Heart left ventricle (tissue), 16 donors: ENCODE data around the gene CLRN2. TPM values are rescaled to one million over a fixed set of nuclear protein-coding genes. Genes with fewer than 3 reads are reported as not detected.
"Not testable (repeated sequence)": the region's sequence is repeated elsewhere in the genome, so short reads cannot be mapped to it uniquely, and the experiment has no call there.

Experiments
- ATAC-seq, 4 donors: fragments of 200-7000 bp; cut with Tn5 transposase; one replicate each; pipeline ENCODE4 v1.9.1; 2020 to 2022; ENCODE audit warnings: moderate library complexity in 4 of 4, mild to moderate bottlenecking in 3 of 4, moderate number of reproducible peaks in 1 of 4
- DNase-seq, 5 donors: peaks; one replicate each; pipeline ENCODE4 v3.0.0-alpha.2; 2020
- H3K27ac ChIP-seq, 12 donors: fragments of 200-600 bp; sonication (generic) in 4 of 12; one replicate each; pipeline versions ENCODE4 v1.5.0 to v1.8.0; 2016 to 2022; ENCODE audit warnings: mild to moderate bottlenecking in 2 of 12
- H3K27me3 ChIP-seq, 9 donors: fragments of 200-600 bp; sonication (generic) in 2 of 9; one replicate each; pipeline versions ENCODE4 v1.5.1 to v1.8.0; 2016 to 2022; ENCODE audit warnings: mild to moderate bottlenecking in 3 of 9
- H3K36me3 ChIP-seq, 9 donors: fragments of 200-600 bp; sonication (generic) in 2 of 9; one replicate each; pipeline versions ENCODE4 v1.5.0 to v1.8.0; 2018 to 2022; ENCODE audit warnings: mild to moderate bottlenecking in 2 of 9
- H3K4me1 ChIP-seq, 12 donors: fragments of 200-600 bp; sonication (generic) in 4 of 12; one replicate each; pipeline versions ENCODE4 v1.5.0 to v1.8.0; 2016 to 2022; ENCODE audit warnings: mild to moderate bottlenecking in 3 of 12
- H3K4me3 ChIP-seq, 12 donors: fragments of 200-600 bp; sonication (generic) in 4 of 12; one replicate each; pipeline versions ENCODE4 v1.5.0 to v1.8.0; 2017 to 2022; ENCODE audit warnings: mild to moderate bottlenecking in 9 of 12, moderate library complexity in 4 of 12
- H3K9me3 ChIP-seq, 12 donors: fragments of 200-600 bp; sonication (generic) in 4 of 12; one replicate each; pipeline versions ENCODE4 v1.5.0 to v1.8.0; 2016 to 2022; ENCODE audit warnings: mild to moderate bottlenecking in 1 of 12
- POLR2A ChIP-seq, 2 donors: fragments of 450-650 bp; IDR thresholded peaks; one replicate each; pipeline ENCODE4 v1.6.1; 2017; ENCODE audit warnings: antibody characterized with exemption in 2 of 2, mild to moderate bottlenecking in 2 of 2, moderate library complexity in 2 of 2
- WGBS, 4 donors: extraction: QIAGEN DNeasy Blood & Tissue Kit in 2 of 4; methylation state at CpG; one replicate each; pipeline versions ENCODE4 v1.1.5 to v1.1.7; 2013 to 2018; 5-methylcytosine and 5-hydroxymethylcytosine counted together
- intact Hi-C, 10 donors: fragments of 100-400 bp; cut with DNase I; formaldehyde crosslinking; loops; one replicate each; pipeline versions ENCODE4 v1.11.1 to v1.14.2; 2022
- polyA plus RNA-seq, 2 donors: library from polyadenylated mRNA; stranded (reverse); fragments of 200-250 nt; gene quantifications; one replicate each; pipeline ENCODE4 v1.2.3, GENCODE V29; 2013
- total RNA-seq, 9 donors: library from RNA; depleted of rRNA in 2 of 9; stranded (reverse); fragments of >200 nt in 2 of 9; fragmentation: NEBNext Ultra II Directional in 3 of 9; extraction: Animal tissue kit (Norgen Biotek cat#: 25700) in 3 of 9; gene quantifications; one replicate each; pipeline versions ENCODE4 v1.1.0 to v1.2.4, GENCODE V29; 2016 to 2023
- TF ChIP-seq, protein P1 (sequence below), 12 donors: fragments of 200-600 bp; sonication (generic) in 4 of 12; IDR thresholded peaks; one replicate each; pipeline versions ENCODE4 v1.5.0 to v1.8.0; 2018 to 2022; ENCODE audit warnings: antibody characterized with exemption in 12 of 12, mild to moderate bottlenecking in 5 of 12
- donor health status: ischemic (EF 13 %, LVEDD 7.1; RV severe dilation, severe dysfunction).
- donor health status: healthy with polysubstance abuse.
- donor health status: DM: no; HTN: yes; CAD: no.
- donor health status: DM: no; HTN: no; CAD: no.
- donor health status: ischemic (EF 25% LVEDD 6.9; RV normal size, moderate dysfunction).
- donor health status: ischemic (EF 25% LVEDD 5.7; RV mildly dilated, moderate dysfunction).
- donor health status: healthy.
- donor health status: DM: yes; HTN: yes; CAD: no.
- donor health status: ischemic (EF 35%, LVEDD 5.7; RV mildly dilated, moderate dysfunction).
- donor health status: nonischemic (EF 11% LVEDD 7.7; RV severe dilation, severe dysfunction).
- donor health status: DM: yes; HTN: yes; CAD: no.
- donor health status: PGD.
- donor health status: ischemic (EF 29% LVEDD 5.4; RV normal size, mild dysfunction).
- donor health status: nonischemic (EF 23%, LVEDD 6.1; RV moderate dilation, normal function).

Gene CLRN2
- total and polyA plus RNA-seq, 11 donors: not detected

DNA sequence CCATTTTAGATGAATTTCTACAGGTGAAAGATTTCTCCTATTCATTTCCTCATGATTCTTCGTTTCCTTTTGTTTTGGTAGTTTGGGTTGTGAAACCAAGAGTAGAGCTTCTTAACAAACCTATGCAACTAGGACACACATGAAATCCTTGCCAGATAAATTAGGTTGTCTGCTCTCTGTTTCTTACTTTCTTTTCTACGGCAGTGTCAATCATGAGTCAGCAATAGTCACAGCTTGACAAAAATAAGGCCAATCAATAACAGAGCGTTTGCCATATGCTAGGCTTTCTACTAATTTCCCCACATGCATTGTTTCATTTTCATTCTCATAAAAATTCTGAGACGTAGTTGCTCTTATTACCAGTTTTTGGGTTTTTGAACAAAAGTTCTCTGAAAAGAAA lies 20.3 kb downstream of the CLRN2 start:
- H3K4me1 ChIP-seq: no peaks in the 10 kb centered on the region
- no peaks in the 10 kb centered on the region for H3K9me3 ChIP-seq
- WGBS, 4 donors: 80 to 89% (median 88%) methylated on average over 4 of the region's 4 CpGs
- no peak overlapping the region for H3K4me3 ChIP-seq
- DNase-seq: no peak
- no peaks in the 10 kb centered on the region for H3K36me3 ChIP-seq
- no peak for TF ChIP-seq POLR2A (IDR thresholded peaks at IDR 0.05)
- TF ChIP-seq, protein P1, sequence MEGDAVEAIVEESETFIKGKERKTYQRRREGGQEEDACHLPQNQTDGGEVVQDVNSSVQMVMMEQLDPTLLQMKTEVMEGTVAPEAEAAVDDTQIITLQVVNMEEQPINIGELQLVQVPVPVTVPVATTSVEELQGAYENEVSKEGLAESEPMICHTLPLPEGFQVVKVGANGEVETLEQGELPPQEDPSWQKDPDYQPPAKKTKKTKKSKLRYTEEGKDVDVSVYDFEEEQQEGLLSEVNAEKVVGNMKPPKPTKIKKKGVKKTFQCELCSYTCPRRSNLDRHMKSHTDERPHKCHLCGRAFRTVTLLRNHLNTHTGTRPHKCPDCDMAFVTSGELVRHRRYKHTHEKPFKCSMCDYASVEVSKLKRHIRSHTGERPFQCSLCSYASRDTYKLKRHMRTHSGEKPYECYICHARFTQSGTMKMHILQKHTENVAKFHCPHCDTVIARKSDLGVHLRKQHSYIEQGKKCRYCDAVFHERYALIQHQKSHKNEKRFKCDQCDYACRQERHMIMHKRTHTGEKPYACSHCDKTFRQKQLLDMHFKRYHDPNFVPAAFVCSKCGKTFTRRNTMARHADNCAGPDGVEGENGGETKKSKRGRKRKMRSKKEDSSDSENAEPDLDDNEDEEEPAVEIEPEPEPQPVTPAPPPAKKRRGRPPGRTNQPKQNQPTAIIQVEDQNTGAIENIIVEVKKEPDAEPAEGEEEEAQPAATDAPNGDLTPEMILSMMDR (IDR thresholded peaks at IDR 0.05): no peak
- intact Hi-C loops: no loop called here
- ATAC-seq: no peak
- H3K27ac ChIP-seq: no peak overlapping the region
- H3K27me3 ChIP-seq: no peaks in the 10 kb centered on the region

- Histone ChIP-seq H3K9me3 (no peaks in the 10 kb centered on the region), H3K27me3 (no peaks in the 10 kb centered on the region), H3K4me1 (no peaks in the 10 kb centered on the region), H3K27ac (no peak overlapping the region), H3K4me3 (no peak overlapping the region), H3K36me3 (no peaks in the 10 kb centered on the region)
- TF ChIP-seq POLR2A (IDR thresholded peaks at IDR 0.05): no peak
- TF ChIP-seq, protein P1 (IDR thresholded peaks at IDR 0.05): no peak
- DNase-seq (no peak), ATAC-seq (no peak)
- intact Hi-C loops: no loop called here
- WGBS, 4 donors: 65 to 86% (median 84%) methylated on average over 3 of the region's 3 CpGs
These were observed 20.9 kb downstream of the CLRN2 start for GRCh38 chr4:17535906-17536305.

GRCh38 chr4:17537060-17537459 lies 22.1 kb downstream of the CLRN2 start:
- WGBS, 4 donors: 89 to 94% (median 91%) methylated on average over 6 of the region's 6 CpGs
- DNase-seq, H3K27ac ChIP-seq, H3K27me3 ChIP-seq, H3K36me3 ChIP-seq, H3K9me3 ChIP-seq, ATAC-seq, H3K4me3 ChIP-seq, intact Hi-C loops, H3K4me1 ChIP-seq: not testable (repeated sequence)

DNA sequence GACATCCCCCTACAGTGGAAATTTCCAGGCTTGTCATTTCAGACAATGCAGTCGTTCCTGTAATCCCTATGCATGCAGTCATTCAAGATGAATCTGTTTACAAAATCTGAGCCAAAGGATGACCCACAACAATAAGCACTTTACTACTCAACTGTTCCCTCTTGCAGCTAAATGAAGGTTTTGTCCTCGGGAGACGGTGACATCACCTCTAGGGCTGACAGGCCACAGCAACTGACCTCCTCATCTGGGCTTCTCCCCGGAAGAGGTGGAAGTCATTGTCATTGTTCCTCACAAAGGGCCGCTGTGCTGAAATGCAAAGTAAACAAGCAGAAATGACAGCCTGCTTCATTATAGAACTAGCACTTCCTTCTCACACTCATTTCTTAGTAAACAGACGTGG lies 29.2 kb downstream of the CLRN2 start:
- no peak for ATAC-seq
- no peak for TF ChIP-seq POLR2A (IDR thresholded peaks at IDR 0.05)
- TF ChIP-seq, protein P1 (IDR thresholded peaks at IDR 0.05): no peak
- intact Hi-C loops: loop anchor here in 5 of 10 donors (10.0 kb wide), 3 partner anchors 261 to 1051 kb away; no protein-coding TSS in a partner anchor
- WGBS, 4 donors: 29 to 42% (median 36%) methylated on average over 6 of the region's 6 CpGs
- no peak overlapping the region for H3K4me3 ChIP-seq
- DNase-seq: no peak
- H3K9me3 ChIP-seq: no peaks in the 10 kb centered on the region
- no peak overlapping the region for H3K27ac ChIP-seq
- H3K4me1 ChIP-seq: peaks cover 0 to 7% (median 0%) of the 10 kb centered on the region in 12 donors
- no peaks in the 10 kb centered on the region for H3K36me3 ChIP-seq
- H3K27me3 ChIP-seq: no peaks in the 10 kb centered on the region

DNA sequence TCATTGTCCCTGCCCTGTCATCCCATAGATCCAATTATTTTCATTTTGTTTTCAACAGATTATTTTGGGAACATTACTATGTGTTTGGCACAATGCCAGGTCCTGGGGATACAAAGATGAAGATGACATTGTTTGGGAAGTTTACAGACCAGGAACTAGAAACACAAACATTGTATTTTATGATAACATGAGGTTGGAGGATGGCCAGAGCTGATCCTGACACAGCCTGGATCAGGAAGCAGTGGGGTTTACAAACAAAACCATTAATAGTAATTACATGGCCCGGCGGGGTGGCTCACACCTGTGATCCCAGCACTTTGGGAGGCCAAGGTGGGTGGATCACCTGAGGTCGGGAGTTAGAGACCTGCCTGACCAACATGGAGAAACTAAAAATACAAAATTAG lies 29.9 kb downstream of the CLRN2 start:
- intact Hi-C loops: loop anchor here in 9 of 10 donors (5.0 to 10.0 kb wide), 7 partner anchors 92 to 1050 kb away; no protein-coding TSS in a partner anchor
- no peak for ATAC-seq
- Histone ChIP-seq H3K4me3 (no peak overlapping the region), H3K27ac (no peak overlapping the region), H3K4me1 (peaks cover 0 to 7% (median 0%) of the 10 kb centered on the region in 12 donors), H3K27me3 (no peaks in the 10 kb centered on the region), H3K36me3 (no peaks in the 10 kb centered on the region), H3K9me3 (no peaks in the 10 kb centered on the region)
- no peak for DNase-seq
- 41 to 62% (median 47%) methylated on average over 3 of the region's 3 CpGs for WGBS, 4 donors
- TF ChIP-seq, protein P1 (IDR thresholded peaks at IDR 0.05): no peak
- no peak for TF ChIP-seq POLR2A (IDR thresholded peaks at IDR 0.05)
